CD4-positive, alpha-beta T cell treated with Interferon alpha-2 for 1 hour (primary cell): ENCODE measurements around the gene PACC1.
"Not testable (repeated sequence)": the region's sequence is repeated elsewhere in the genome, so short reads cannot be mapped to it uniquely, and the experiment has no call there.

ENCODE experiments used
- DNase-seq, 2 donors: peaks; one replicate each; pipeline ENCODE4 v3.0.0-alpha.2; 2020 to 2022

The PACC1 gene

GRCh38 chr1:212395678-212396437 is 18.8 kb downstream of the PACC1 start:
- not testable (repeated sequence) for DNase-seq

GRCh38 chr1:212388985-212389716 is 25.5 kb downstream of the PACC1 start:
- DNase-seq = no peak

GRCh38 chr1:212386029-212386428 is 28.7 kb downstream of the PACC1 start:
- DNase-seq = no peak

- DNase-seq = no peak
These were observed 33.2 kb downstream of the PACC1 start for GRCh38 chr1:212381397-212382035.

GRCh38 chr1:212379366-212379765 is 35.3 kb downstream of the PACC1 start:
- no peak for DNase-seq

- DNase-seq = no peak
These were observed 37.0 kb downstream of the PACC1 start for GRCh38 chr1:212377644-212378043.

GRCh38 chr1:212375986-212376385 is 38.7 kb downstream of the PACC1 start:
- no peak for DNase-seq

GRCh38 chr1:212368073-212368484 is 46.6 kb downstream of the PACC1 start:
- DNase-seq = peak; percentile 47 to 78

- DNase-seq = no peak
These were observed 47.1 kb downstream of the PACC1 start for GRCh38 chr1:212367474-212368072.

GRCh38 chr1:212366901-212367300 is 47.8 kb downstream of the PACC1 start:
- no peak for DNase-seq

- DNase-seq = no peak
These were observed 49.7 kb downstream of the PACC1 start for GRCh38 chr1:212364985-212365384.

- no peak for DNase-seq
These were observed 54.7 kb downstream of the PACC1 start for GRCh38 chr1:212359794-212360479.

GRCh38 chr1:212355230-212355969 is 59.3 kb downstream of the PACC1 start:
- DNase-seq = no peak

- no peak for DNase-seq
These were observed 60.2 kb downstream of the PACC1 start for GRCh38 chr1:212354464-212354863.

- no peak for DNase-seq
These were observed 61.5 kb downstream of the PACC1 start for GRCh38 chr1:212353181-212353580.

GRCh38 chr1:212351588-212352362 is 62.9 kb downstream of the PACC1 start:
- no peak for DNase-seq

- DNase-seq = no peak
These were observed 68.1 kb downstream of the PACC1 start for GRCh38 chr1:212346601-212347000.

GRCh38 chr1:212344905-212345304 is 69.8 kb downstream of the PACC1 start:
- DNase-seq = no peak

- no peak for DNase-seq
These were observed 73.6 kb downstream of the PACC1 start for GRCh38 chr1:212341090-212341489.

GRCh38 chr1:212329105-212329504 is 85.6 kb downstream of the PACC1 start:
- no peak for DNase-seq

- DNase-seq = no peak
These were observed 86.4 kb downstream of the PACC1 start for GRCh38 chr1:212328248-212328647.
